HepG2 (cell line): ENCODE data around the gene OTUD4. TPM values are rescaled to one million over a fixed set of nuclear protein-coding genes. Genes with fewer than 3 reads are reported as not detected.

Experiments
- ATAC-seq: fragments of 200-7000 bp; cut with Tn5 transposase; 3 replicates; pipeline ENCODE4 v1.9.1; 2020; ENCODE audit warnings: mild to moderate bottlenecking, moderate library complexity
- BruUV-seq: library from RNA; stranded (reverse); fragments of 400-500 nt; replicated peaks from 2 replicates; lab custom pipeline; 2021; lab: Mats Ljungman, UMichigan
- CTCF ChIA-PET: fragments of 300-600 bp; formaldehyde crosslinking; extraction: SDS; loops from one replicate; lab custom pipeline; 2021; ENCODE audit warnings: low total read pairs, inconsistent platforms, low intra/inter-chr PET ratio; lab: Yijun Ruan, JAX
- POLR2A ChIA-PET: fragments of 350-600 bp; sonication (Branson Sonifier 250); formaldehyde crosslinking; loops from one replicate; lab custom pipeline; 2020; ENCODE audit warnings: antibody characterized with exemption, inconsistent platforms; lab: Yijun Ruan, JAX
- DNase-seq: peaks from one replicate; pipeline ENCODE4 v3.0.0-alpha.2; 2015; ENCODE audit warnings: low spot score
- FAIRE-seq: peaks from 3 replicates; lab custom pipeline; 2011; peaks lifted over from hg19 to GRCh38; lab: Jason Lieb, UNC
- H2AFZ ChIP-seq: one replicate; pipeline ENCODE4 v1.6.1; 2011; ENCODE audit warnings: low read length, inconsistent platforms
- H3K27ac ChIP-seq: fragments of 300-600 bp; 3 replicates; pipeline ENCODE4 v1.8.0; 2011; ENCODE audit warnings: mixed run types, mild to moderate bottlenecking, mixed read lengths, low read length, inconsistent platforms; ENCODE audit not compliant: insufficient read depth; ENCODE audit errors: extremely low read length
- H3K27me3 ChIP-seq, 2 experiments: fragments of 200-600 bp in 1 of 2; 2 replicates in 1 of 2; 3 replicates in 1 of 2; pipeline versions ENCODE4 v1.6.0 to v1.8.0; 2011; ENCODE audit warnings: low read length in 2 of 2, mild to moderate bottlenecking in 2 of 2, moderate library complexity in 2 of 2, inconsistent platforms in 1 of 2; ENCODE audit not compliant: insufficient read depth in 2 of 2, control insufficient read depth in 1 of 2
- H3K36me3 ChIP-seq, 2 experiments: fragments of 200-600 bp in 1 of 2; replicated peaks in 1 of 2; 2 replicates in 1 of 2; 3 replicates in 1 of 2; pipeline versions ENCODE4 v1.5.1 to v1.8.0; 2011; ENCODE audit warnings: low read length in 2 of 2, inconsistent platforms in 1 of 2; ENCODE audit not compliant: insufficient read depth in 2 of 2, control insufficient read depth in 1 of 2
- H3K4me1 ChIP-seq: 2 replicates; pipeline ENCODE4 v1.5.1; 2012; ENCODE audit warnings: low read length, inconsistent platforms; ENCODE audit not compliant: insufficient read depth
- H3K4me2 ChIP-seq: 2 replicates; pipeline ENCODE4 v1.6.0; 2011; ENCODE audit warnings: low read depth, low read length, inconsistent platforms
- H3K4me3 ChIP-seq, 3 experiments: fragments of 200-600 bp in 1 of 3; sonication (generic), shearing (Covaris generic) in 1 of 3; replicated peaks in 1 of 3; 2 replicates each; pipeline ENCODE4 v1.5.1; 2011 to 2016; ENCODE audit warnings: low read length in 3 of 3, inconsistent platforms in 2 of 3, low read depth in 2 of 3, mild to moderate bottlenecking in 2 of 3, control low read depth in 1 of 3, mixed read lengths in 1 of 3; ENCODE audit not compliant: insufficient read depth in 1 of 3
- H3K79me2 ChIP-seq: one replicate; pipeline ENCODE4 v1.6.1; 2011; ENCODE audit warnings: low read length, inconsistent platforms; ENCODE audit not compliant: insufficient read depth
- H3K9ac ChIP-seq: 2 replicates; pipeline ENCODE4 v1.6.0; 2011; ENCODE audit warnings: mild to moderate bottlenecking, low read depth, low read length, inconsistent platforms; ENCODE audit not compliant: insufficient read depth
- H3K9me3 ChIP-seq: 2 replicates; pipeline ENCODE4 v1.5.1; 2012; ENCODE audit warnings: mild to moderate bottlenecking, low read length
- H4K20me1 ChIP-seq: 2 replicates; pipeline ENCODE4 v1.6.0; 2011; ENCODE audit warnings: inconsistent platforms, mild to moderate bottlenecking, low read length, moderate library complexity; ENCODE audit not compliant: insufficient read depth
- DR1 ChIP-seq: sonication (generic); formaldehyde crosslinking; IDR thresholded peaks from 2 replicates; pipeline ENCODE4 v1.8.0; 2021; ENCODE audit warnings: mild to moderate bottlenecking, missing genetic modification reagents, inconsistent platforms
- MAFF ChIP-seq: IDR thresholded peaks from 2 replicates; pipeline ENCODE4 v1.6.1; 2011; ENCODE audit warnings: low read depth, low read length, improper control_type of control experiment
- PHF8 ChIP-seq: sonication (generic); formaldehyde crosslinking; IDR thresholded peaks from 2 replicates; pipeline ENCODE4 v1.5.0; 2020; ENCODE audit warnings: missing genetic modification reagents
- SAP130 ChIP-seq: IDR thresholded peaks from 2 replicates; pipeline ENCODE4 v1.6.1; 2016; ENCODE audit warnings: low read depth
- TSC22D2 ChIP-seq: sonication (generic); formaldehyde crosslinking; IDR thresholded peaks from 2 replicates; pipeline ENCODE4 v1.5.1; 2020; ENCODE audit warnings: missing genetic modification reagents, mild to moderate bottlenecking, borderline replicate concordance
- ZNF563 ChIP-seq: sonication (generic); formaldehyde crosslinking; IDR thresholded peaks from 2 replicates; pipeline ENCODE4 v1.8.0; 2022; ENCODE audit warnings: mild to moderate bottlenecking, moderate library complexity, missing genetic modification reagents
- ZSCAN12 ChIP-seq: sonication (generic); formaldehyde crosslinking; IDR thresholded peaks from 2 replicates; pipeline ENCODE4 v1.9.0; 2021; ENCODE audit warnings: mild to moderate bottlenecking, missing genetic modification reagents
- ZSCAN29 ChIP-seq: sonication (generic); formaldehyde crosslinking; conservative IDR thresholded peaks from 2 replicates; pipeline ENCODE4 v1.4.0; 2020; ENCODE audit warnings: mild to moderate bottlenecking, missing genetic modification reagents
- WGBS: methylation state at CpG from one replicate; pipeline ENCODE4 v1.1.6; 2017; ENCODE audit warnings: low lambda C conversion rate; 5-methylcytosine and 5-hydroxymethylcytosine counted together
- in situ Hi-C: cut with HindIII; loops from 2 replicates; pipeline ENCODE4 v1.10.0; 2017; ENCODE audit warnings: low pct_unique_long_range_greater_than_20kb; ENCODE audit not compliant: extremely low pct_ligation_motif_present
- intact Hi-C: fragments of 100-400 bp; cut with micrococcal nuclease; formaldehyde crosslinking; loops from one replicate; pipeline ENCODE4 v1.10.0; 2022; ENCODE audit not compliant: unreplicated experiment
- polyA plus RNA-seq, 8 experiments: library from polyadenylated mRNA; depleted of rRNA in 3 of 8; stranded (reverse) in 7 of 8; unstranded in 1 of 8; fragments of >200 nt; fragmentation: Illumina TruSeq in 4 of 8; extraction: Trizol in 4 of 8; gene quantifications; 2 replicates each; pipeline versions ENCODE4 v1.2.1 to v1.2.3, GENCODE V29; 2011 to 2016; ENCODE audit warnings: low read depth in 4 of 8, missing spikeins in 1 of 8, mixed read lengths in 1 of 8; ENCODE audit not compliant: insufficient read depth in 1 of 8
- total RNA-seq, 5 experiments: library from RNA; depleted of rRNA; stranded (reverse); fragments of >200 nt; fragmentation: Illumina TruSeq; extraction: Trizol; gene quantifications; 2 replicates each; pipeline ENCODE4 v1.2.3, GENCODE V29; 2016; ENCODE audit warnings: low read depth in 1 of 5
- TF ChIP-seq, protein P1 (sequence below): sonication (generic); formaldehyde crosslinking; IDR thresholded peaks from 2 replicates; pipeline ENCODE4 v1.5.1; 2020; ENCODE audit warnings: mild to moderate bottlenecking, moderate library complexity, missing genetic modification reagents

OTUD4 gene
- total and polyA plus RNA-seq, 2 of the 13 experiments (the other 11 are each of a cell fraction or from before 2014, with no cell fraction given), result 16.1 to 18.0 TPM

DNA sequence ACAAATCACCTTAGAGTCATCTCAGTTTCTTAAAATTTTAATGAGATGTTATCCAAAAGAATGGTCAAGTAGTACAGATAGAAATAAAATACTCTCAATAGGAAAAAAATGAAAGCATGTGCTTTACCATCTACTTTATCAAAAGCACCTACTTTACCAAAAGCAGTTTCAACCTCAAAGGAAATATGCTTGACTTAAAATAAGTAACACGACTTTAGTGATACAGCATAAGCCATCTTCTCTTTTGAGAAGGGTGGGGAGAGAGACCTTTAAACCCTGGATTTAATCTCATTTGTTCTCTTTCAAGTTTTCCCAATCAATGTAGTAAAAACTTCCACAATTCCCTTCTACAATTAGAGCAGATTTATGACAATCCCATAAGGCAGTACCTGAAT is 26.5 kb downstream of the OTUD4 start:
- no peak for ATAC-seq
- Histone ChIP-seq H3K9ac (no peak overlapping the region), H3K4me2 (no peak overlapping the region), H3K27ac (no peak overlapping the region), H3K9me3 (no peaks in the 10 kb centered on the region), H3K4me3 (no peak overlapping the region), H3K4me1 (no peaks in the 10 kb centered on the region)
- in situ Hi-C loops, result no loop called here
- no TSS peak for BruUV-seq
- no peak for FAIRE-seq
- WGBS, result 94% methylated on average over 1 of the region's 1 CpG
- CTCF ChIA-PET, result interaction anchor here (1.2 to 1.8 kb wide), 2 partner anchors 403 to 404 kb away, joined by 4 to 6 read pairs; no protein-coding TSS in a partner anchor
- no peak for TF ChIP-seq PHF8 (CRISPR knock-in tag)
- no peak for TF ChIP-seq TSC22D2 (CRISPR knock-in tag)
- TF ChIP-seq ZSCAN12, result no peak
- TF ChIP-seq DR1 (CRISPR knock-in tag), result no peak
- no peak for TF ChIP-seq MAFF
- TF ChIP-seq, all 625 proteins: peak for 0
- no peak for DNase-seq
- Histone ChIP-seq H3K79me2 (no peaks in the 10 kb centered on the region), H2AFZ (no peak overlapping the region), H3K36me3 (peaks cover 13 to 68% of the 10 kb centered on the region in 2 experiments), H3K27me3 (no peaks in the 10 kb centered on the region), H4K20me1 (no peaks in the 10 kb centered on the region; the same call in 1 of the 2 replicates)
- intact Hi-C loops, result loop anchor here (1.0 kb wide), 3 partner anchors 80 to 456 kb away; no protein-coding TSS in a partner anchor
- POLR2A ChIA-PET, result no interaction called here

DNA sequence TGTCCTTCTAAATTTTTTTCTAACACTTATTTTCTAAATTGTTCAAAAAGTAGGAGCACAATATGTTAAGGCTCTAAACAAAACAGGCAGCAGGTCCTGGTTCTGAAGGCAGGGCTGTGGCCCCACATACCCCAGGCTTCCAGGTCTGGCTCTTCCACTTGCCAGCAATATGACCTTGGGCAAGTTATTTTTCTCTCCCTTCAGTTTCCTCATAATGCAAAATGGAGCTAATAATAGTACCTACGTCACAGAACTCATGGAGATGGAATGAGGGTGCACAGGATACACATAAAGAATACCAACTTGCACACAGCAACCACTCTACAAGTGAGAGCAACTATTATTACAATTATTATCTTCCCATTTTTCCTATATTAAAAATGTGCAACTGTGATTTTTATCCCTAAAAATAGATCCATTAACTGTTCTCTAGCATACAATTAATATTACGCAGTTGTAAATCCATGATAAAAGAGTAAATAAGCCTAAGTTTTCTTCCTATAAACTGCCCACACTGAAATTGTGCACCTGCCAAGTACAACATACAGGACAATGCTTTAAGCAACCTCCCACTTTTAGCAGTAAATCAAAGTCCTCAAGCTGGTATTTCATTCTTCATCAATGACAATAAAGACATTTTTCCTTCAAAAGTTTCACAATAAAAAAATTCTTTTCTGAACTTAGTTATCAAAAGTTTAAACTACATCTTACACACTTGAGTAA is 27.0 kb downstream of the OTUD4 start:
- H4K20me1 ChIP-seq, result no peaks in the 10 kb centered on the region; the same call in 1 of the 2 replicates
- no peak for ATAC-seq
- H3K79me2 ChIP-seq, result no peaks in the 10 kb centered on the region
- BruUV-seq, result no TSS peak
- CTCF ChIA-PET, result no interaction called here
- intact Hi-C loops, result no loop called here
- no peak overlapping the region for H3K4me2 ChIP-seq
- H3K36me3 ChIP-seq, result peaks cover 13 to 65% of the 10 kb centered on the region in 2 experiments; a peak in 4 of 5 replicates
- no peaks in the 10 kb centered on the region for H3K9me3 ChIP-seq
- DNase-seq, result no peak
- no peak overlapping the region for H2AFZ ChIP-seq
- H3K27ac ChIP-seq, result no peak overlapping the region
- H3K4me1 ChIP-seq, result no peaks in the 10 kb centered on the region
- no peak for FAIRE-seq
- POLR2A ChIA-PET, result no interaction called here
- in situ Hi-C loops, result no loop called here
- no peak overlapping the region for H3K9ac ChIP-seq
- H3K27me3 ChIP-seq, result no peaks in the 10 kb centered on the region
- 100% methylated on average over 2 of the region's 2 CpGs for WGBS
- TF ChIP-seq, protein P1, sequence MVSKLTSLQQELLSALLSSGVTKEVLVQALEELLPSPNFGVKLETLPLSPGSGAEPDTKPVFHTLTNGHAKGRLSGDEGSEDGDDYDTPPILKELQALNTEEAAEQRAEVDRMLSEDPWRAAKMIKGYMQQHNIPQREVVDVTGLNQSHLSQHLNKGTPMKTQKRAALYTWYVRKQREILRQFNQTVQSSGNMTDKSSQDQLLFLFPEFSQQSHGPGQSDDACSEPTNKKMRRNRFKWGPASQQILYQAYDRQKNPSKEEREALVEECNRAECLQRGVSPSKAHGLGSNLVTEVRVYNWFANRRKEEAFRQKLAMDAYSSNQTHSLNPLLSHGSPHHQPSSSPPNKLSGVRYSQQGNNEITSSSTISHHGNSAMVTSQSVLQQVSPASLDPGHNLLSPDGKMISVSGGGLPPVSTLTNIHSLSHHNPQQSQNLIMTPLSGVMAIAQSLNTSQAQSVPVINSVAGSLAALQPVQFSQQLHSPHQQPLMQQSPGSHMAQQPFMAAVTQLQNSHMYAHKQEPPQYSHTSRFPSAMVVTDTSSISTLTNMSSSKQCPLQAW (CRISPR knock-in tag), result no peak
- TF ChIP-seq ZSCAN29 (CRISPR knock-in tag), result no peak
- TF ChIP-seq ZNF563 (CRISPR knock-in tag), result no peak
- TF ChIP-seq SAP130 (CRISPR knock-in tag), result no peak
- no peak overlapping the region for H3K4me3 ChIP-seq
